NB4 (cell line): ENCODE results near the gene KCNAB1.

Experiments
- CTCF ChIP-seq: IDR thresholded peaks from one replicate; pipeline ENCODE4 v1.5.1; 2012; ENCODE audit warnings: low read depth, low read length
- MAX ChIP-seq: IDR thresholded peaks from 2 replicates; pipeline ENCODE4 v1.6.1; 2011; ENCODE audit warnings: low read depth, low read length

- TF ChIP-seq CTCF, result no peak
- TF ChIP-seq MAX, result no peak
Measured at GRCh38 chr3:156479604-156480003, 359.2 kb downstream of the KCNAB1 start.
